A673 (cell line): ENCODE measurements around the gene COL19A1. TPM values are rescaled to one million over a fixed set of nuclear protein-coding genes. Genes with fewer than 3 reads are reported as not detected.

ENCODE experiments used
- BruUV-seq: library from RNA; stranded (reverse); fragments of 400-500 nt; replicated peaks from 2 replicates; lab custom pipeline; 2021; lab: Mats Ljungman, UMichigan
- CTCF ChIA-PET: fragments of 300-600 bp; sonication (Branson Sonifier 250); formaldehyde crosslinking; loops from one replicate; lab custom pipeline; 2022; ENCODE audit warnings: antibody characterized with exemption; lab: Charles Lee
- POLR2A ChIA-PET: fragments of 300-600 bp; sonication (Branson Sonifier 250); formaldehyde crosslinking; loops from one replicate; lab custom pipeline; 2022; ENCODE audit warnings: antibody characterized with exemption; ENCODE audit not compliant: low non-redundant PET; lab: Charles Lee
- DNase-seq: peaks from one replicate; pipeline ENCODE4 v3.0.0-alpha.2; 2015; ENCODE audit warnings: low spot score
- H3K27ac ChIP-seq: fragments of 200-600 bp; sonication (generic); 2 replicates; pipeline ENCODE4 v1.5.1; 2016; ENCODE audit warnings: mixed run types, low read depth, mild to moderate bottlenecking, mixed read lengths, antibody characterized with exemption, low read length; ENCODE audit not compliant: poor library complexity, severe bottlenecking
- H3K27me3 ChIP-seq: fragments of 200-600 bp; sonication (generic); replicated peaks from 2 replicates; pipeline ENCODE4 v1.6.1; 2017; ENCODE audit warnings: mixed run types, low read depth, mild to moderate bottlenecking, mixed read lengths, antibody characterized with exemption, low read length; ENCODE audit not compliant: insufficient read depth, poor library complexity
- H3K36me3 ChIP-seq: fragments of 200-600 bp; sonication (generic); 2 replicates; pipeline ENCODE4 v1.6.1; 2016; ENCODE audit warnings: mixed run types, mild to moderate bottlenecking, mixed read lengths, antibody characterized with exemption, low read length; ENCODE audit not compliant: insufficient read depth, poor library complexity, severe bottlenecking
- H3K4me1 ChIP-seq: fragments of 200-600 bp; sonication (generic); 2 replicates; pipeline ENCODE4 v1.6.1; 2017; ENCODE audit warnings: mixed run types, mild to moderate bottlenecking, mixed read lengths, antibody characterized with exemption, low read length; ENCODE audit not compliant: insufficient read depth, poor library complexity, severe bottlenecking
- H3K4me3 ChIP-seq: fragments of 200-600 bp; sonication (generic); 2 replicates; pipeline ENCODE4 v1.5.1; 2016; ENCODE audit warnings: low read depth, mixed run types, mild to moderate bottlenecking, mixed read lengths, low read length; ENCODE audit not compliant: poor library complexity, severe bottlenecking
- H3K9me3 ChIP-seq: fragments of 200-600 bp; sonication (generic); 2 replicates; pipeline ENCODE4 v1.6.1; 2016; ENCODE audit warnings: mixed run types, low read depth, mild to moderate bottlenecking, mixed read lengths, antibody characterized with exemption, low read length; ENCODE audit not compliant: poor library complexity, severe bottlenecking
- EZH2 ChIP-seq: fragments of 200-600 bp; sonication (generic); IDR thresholded peaks from 2 replicates; pipeline ENCODE4 v1.6.1; 2017; ENCODE audit warnings: borderline replicate concordance, low read depth, mild to moderate bottlenecking, mixed read lengths, antibody characterized with exemption, low read length; ENCODE audit not compliant: poor library complexity, severe bottlenecking
- intact Hi-C: fragments of 100-400 bp; cut with micrococcal nuclease; formaldehyde crosslinking; loops from one replicate; pipeline ENCODE4 v1.10.0; 2022; ENCODE audit not compliant: unreplicated experiment
- total RNA-seq: library from RNA; stranded (reverse); gene quantifications from 2 replicates; pipeline ENCODE4 v1.2.3, GENCODE V29; 2021
- TF ChIP-seq, protein P1 (sequence below): fragments of 300-800, 200-600 bp; sonication (generic); conservative IDR thresholded peaks from 2 replicates; pipeline ENCODE4 v1.5.1; 2017; ENCODE audit warnings: low read depth, mild to moderate bottlenecking, antibody characterized with exemption, low read length, moderate library complexity, mixed read lengths

The COL19A1 gene
- total RNA-seq, 1 experiment from 2014 or later, result 0.37 TPM

DNA sequence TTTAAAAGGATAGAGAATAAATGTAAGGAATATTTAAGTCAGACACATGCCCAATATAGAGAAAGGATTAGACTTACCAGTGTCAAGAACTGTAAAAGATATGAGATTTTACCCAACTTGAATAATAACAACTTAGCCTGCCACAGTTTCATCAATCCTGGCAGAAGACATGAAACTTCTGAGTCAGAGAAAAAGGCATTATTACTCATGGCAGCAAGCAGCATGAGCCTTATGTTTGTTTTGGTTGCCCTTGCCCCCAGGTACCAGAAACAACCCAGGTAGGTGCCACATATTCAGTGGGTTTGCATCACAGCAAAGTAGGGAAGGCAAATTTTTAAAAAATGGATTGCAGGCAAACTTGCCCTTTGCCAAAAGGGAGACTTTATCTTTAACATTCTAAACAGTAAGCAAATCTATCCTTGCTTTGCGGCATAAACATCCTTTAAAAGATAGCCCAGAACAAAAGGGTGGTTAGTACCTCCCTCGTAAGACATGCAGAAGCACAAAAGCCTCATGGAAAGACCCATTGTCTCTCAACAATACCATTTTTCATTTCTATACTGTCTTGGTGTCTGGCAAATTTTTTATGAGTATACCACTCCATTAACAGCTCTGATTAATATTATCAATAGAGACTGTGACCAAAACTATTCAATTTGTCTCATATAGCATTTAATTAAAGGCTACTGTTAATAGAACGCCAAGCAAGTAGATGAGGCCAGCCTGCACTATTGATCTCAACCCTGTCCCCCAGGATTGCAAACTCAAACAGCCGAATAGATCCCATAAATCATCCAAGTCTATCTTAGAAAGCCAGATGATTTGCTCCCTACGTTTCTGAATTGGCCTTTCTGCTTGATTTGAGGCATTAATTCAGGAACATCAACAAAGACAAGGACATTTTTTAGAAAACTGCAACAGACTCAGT, 185.1 kb downstream of the COL19A1 start:
- no peaks in the 10 kb centered on the region for H3K27me3 ChIP-seq
- CTCF ChIA-PET, result no interaction called here
- no peak for TF ChIP-seq EZH2
- TF ChIP-seq, protein P1, sequence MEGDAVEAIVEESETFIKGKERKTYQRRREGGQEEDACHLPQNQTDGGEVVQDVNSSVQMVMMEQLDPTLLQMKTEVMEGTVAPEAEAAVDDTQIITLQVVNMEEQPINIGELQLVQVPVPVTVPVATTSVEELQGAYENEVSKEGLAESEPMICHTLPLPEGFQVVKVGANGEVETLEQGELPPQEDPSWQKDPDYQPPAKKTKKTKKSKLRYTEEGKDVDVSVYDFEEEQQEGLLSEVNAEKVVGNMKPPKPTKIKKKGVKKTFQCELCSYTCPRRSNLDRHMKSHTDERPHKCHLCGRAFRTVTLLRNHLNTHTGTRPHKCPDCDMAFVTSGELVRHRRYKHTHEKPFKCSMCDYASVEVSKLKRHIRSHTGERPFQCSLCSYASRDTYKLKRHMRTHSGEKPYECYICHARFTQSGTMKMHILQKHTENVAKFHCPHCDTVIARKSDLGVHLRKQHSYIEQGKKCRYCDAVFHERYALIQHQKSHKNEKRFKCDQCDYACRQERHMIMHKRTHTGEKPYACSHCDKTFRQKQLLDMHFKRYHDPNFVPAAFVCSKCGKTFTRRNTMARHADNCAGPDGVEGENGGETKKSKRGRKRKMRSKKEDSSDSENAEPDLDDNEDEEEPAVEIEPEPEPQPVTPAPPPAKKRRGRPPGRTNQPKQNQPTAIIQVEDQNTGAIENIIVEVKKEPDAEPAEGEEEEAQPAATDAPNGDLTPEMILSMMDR, result no peak
- no peak overlapping the region for H3K27ac ChIP-seq
- intact Hi-C loops, result no loop called here
- no peaks in the 10 kb centered on the region for H3K4me1 ChIP-seq
- H3K36me3 ChIP-seq, result no peaks in the 10 kb centered on the region
- POLR2A ChIA-PET, result no interaction called here
- H3K9me3 ChIP-seq, result no peaks in the 10 kb centered on the region
- H3K4me3 ChIP-seq, result no peak overlapping the region
- BruUV-seq, result no TSS peak
- DNase-seq, result no peak

DNA sequence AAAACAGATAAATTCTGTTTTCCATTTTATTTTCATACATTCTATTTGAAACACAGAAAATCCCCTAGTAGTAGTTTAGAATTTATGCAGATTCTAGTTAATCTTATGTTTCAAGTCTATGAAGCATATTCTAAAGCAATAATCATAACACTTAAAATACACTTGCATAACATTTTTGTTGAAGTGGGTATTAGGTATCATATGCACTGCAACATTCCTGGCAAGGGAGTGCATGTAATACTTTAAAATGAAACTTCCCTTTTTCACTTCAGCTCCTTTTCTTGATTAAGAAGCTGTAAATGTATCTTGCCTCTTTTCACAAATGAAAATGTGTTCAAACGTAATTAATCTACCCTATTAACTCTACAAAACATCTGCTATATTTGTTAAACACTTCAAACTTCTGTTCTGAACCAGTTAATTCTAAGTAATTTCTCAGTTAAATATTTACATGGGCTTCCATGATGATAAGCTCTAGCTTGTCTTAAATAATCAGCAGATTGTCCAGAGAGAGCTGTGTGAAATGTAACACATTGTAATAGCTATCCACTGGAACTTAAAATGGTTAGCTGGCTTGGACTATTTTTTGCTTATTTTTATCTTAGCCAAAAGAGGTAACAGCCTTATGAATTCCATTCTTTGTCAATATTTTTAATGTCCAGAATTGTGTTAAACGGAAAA, 192.8 kb downstream of the COL19A1 start:
- no peaks in the 10 kb centered on the region for H3K9me3 ChIP-seq
- intact Hi-C loops, result no loop called here
- H3K27ac ChIP-seq, result no peak overlapping the region
- BruUV-seq, result no TSS peak
- H3K4me3 ChIP-seq, result no peak overlapping the region
- ChIA-PET POLR2A (no interaction called here), CTCF (no interaction called here)
- DNase-seq, result no peak
- no peaks in the 10 kb centered on the region for H3K27me3 ChIP-seq
- H3K4me1 ChIP-seq, result no peaks in the 10 kb centered on the region
- TF ChIP-seq EZH2, result no peak
- TF ChIP-seq, protein P1, result no peak
- no peaks in the 10 kb centered on the region for H3K36me3 ChIP-seq

DNA sequence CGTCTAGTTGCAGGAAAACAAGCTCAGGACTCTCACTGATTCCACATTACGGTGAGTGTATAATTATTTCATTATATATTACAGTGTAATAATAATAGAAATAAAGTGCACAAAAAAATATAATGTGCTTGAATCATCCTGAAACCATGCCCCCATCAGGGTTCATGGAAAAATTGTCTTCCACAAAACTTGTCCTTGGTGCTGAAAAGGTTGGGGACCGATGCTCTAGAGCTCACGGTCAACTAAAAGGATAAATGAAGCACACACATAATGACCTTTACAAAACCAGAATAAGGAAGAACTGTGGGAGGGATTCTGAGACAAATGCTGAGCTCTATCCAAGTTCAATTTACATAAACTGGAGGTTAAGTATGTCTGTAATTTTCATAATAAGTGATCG, 194.3 kb downstream of the COL19A1 start:
- ChIA-PET CTCF (no interaction called here), POLR2A (no interaction called here)
- no peak overlapping the region for H3K4me3 ChIP-seq
- H3K36me3 ChIP-seq, result no peaks in the 10 kb centered on the region
- no peaks in the 10 kb centered on the region for H3K4me1 ChIP-seq
- no peaks in the 10 kb centered on the region for H3K9me3 ChIP-seq
- no peak for DNase-seq
- no TSS peak for BruUV-seq
- no peaks in the 10 kb centered on the region for H3K27me3 ChIP-seq
- no peak for TF ChIP-seq EZH2
- TF ChIP-seq, protein P1, result no peak
- intact Hi-C loops, result no loop called here
- H3K27ac ChIP-seq, result no peak overlapping the region
